Esophagus muscularis mucosa (tissue), 3 donors: Measurements from ENCODE around the gene MAGI2.

Experiments used
- POLR2AphosphoS5 ChIP-seq, 2 donors: sonication (generic); formaldehyde crosslinking; IDR thresholded peaks; one replicate each; pipeline ENCODE4 v1.6.1; 2017; ENCODE audit warnings: antibody characterized with exemption in 2 of 2
- TF ChIP-seq, protein P1 (sequence below), 3 experiments: fragments of 200-600 bp in 2 of 3; fragments of 450-650 bp in 1 of 3; sonication (generic) in 2 of 3; IDR thresholded peaks; one replicate each; pipeline ENCODE4 v1.5.1; 2017 to 2019; ENCODE audit warnings: antibody characterized with exemption in 3 of 3, mild to moderate bottlenecking in 2 of 3, moderate library complexity in 1 of 3

DNA sequence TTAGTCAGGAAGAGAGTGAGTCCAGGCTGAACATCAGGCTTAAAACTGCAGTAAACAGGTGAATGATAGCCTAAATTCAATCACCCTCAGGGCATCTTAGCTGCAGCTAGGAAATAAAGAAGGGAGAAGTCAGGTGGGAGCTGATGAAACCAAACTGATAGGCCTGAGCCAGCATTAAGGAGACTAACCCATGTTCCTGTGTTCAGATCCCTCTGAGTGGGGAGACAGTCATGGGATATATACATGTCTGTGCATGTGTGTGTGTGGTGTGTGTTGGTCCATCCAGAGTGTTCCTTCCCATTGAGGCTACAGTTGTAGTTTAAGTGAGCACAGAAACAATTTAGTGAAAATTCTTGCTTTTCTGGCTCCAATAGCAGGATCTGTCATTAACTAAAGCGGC is 1174.0 kb downstream of the MAGI2 start:
- TF ChIP-seq, protein P1, sequence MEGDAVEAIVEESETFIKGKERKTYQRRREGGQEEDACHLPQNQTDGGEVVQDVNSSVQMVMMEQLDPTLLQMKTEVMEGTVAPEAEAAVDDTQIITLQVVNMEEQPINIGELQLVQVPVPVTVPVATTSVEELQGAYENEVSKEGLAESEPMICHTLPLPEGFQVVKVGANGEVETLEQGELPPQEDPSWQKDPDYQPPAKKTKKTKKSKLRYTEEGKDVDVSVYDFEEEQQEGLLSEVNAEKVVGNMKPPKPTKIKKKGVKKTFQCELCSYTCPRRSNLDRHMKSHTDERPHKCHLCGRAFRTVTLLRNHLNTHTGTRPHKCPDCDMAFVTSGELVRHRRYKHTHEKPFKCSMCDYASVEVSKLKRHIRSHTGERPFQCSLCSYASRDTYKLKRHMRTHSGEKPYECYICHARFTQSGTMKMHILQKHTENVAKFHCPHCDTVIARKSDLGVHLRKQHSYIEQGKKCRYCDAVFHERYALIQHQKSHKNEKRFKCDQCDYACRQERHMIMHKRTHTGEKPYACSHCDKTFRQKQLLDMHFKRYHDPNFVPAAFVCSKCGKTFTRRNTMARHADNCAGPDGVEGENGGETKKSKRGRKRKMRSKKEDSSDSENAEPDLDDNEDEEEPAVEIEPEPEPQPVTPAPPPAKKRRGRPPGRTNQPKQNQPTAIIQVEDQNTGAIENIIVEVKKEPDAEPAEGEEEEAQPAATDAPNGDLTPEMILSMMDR (IDR thresholded peaks at IDR 0.05), result no peak
- TF ChIP-seq POLR2AphosphoS5 (IDR thresholded peaks at IDR 0.05), result no peak
